CD14-positive monocyte (primary cell): ENCODE measurements around the gene MARS2. TPM values are rescaled to one million over a fixed set of nuclear protein-coding genes. Genes with fewer than 3 reads are reported as not detected.

Experiments used
- DNase-seq, 3 donors: peaks; one replicate each; pipeline ENCODE4 v3.0.0-alpha.2; 2011 to 2022
- H2AFZ ChIP-seq: 2 replicates; pipeline ENCODE4 v1.6.0; 2012; ENCODE audit warnings: mild to moderate bottlenecking, low read depth, low read length, inconsistent platforms; ENCODE audit not compliant: insufficient read depth, poor library complexity, severe bottlenecking
- H3K27ac ChIP-seq, 2 donors: 1 replicate in 1 of 2; 2 replicates in 1 of 2; pipeline ENCODE4 v1.5.1; 2012 to 2013; ENCODE audit warnings: low read length in 2 of 2, control low read depth in 1 of 2, inconsistent platforms in 1 of 2, low read depth in 1 of 2, mild to moderate bottlenecking in 1 of 2
- H3K27me3 ChIP-seq, 2 donors: one replicate each; pipeline versions ENCODE4 v1.6.0 to v1.6.1; 2011 to 2013; ENCODE audit warnings: low read length in 2 of 2; ENCODE audit not compliant: control insufficient read depth in 2 of 2, insufficient read depth in 2 of 2
- H3K36me3 ChIP-seq, 2 donors: replicated peaks in 1 of 2; 1 replicate in 1 of 2; 2 replicates in 1 of 2; pipeline versions ENCODE4 v1.5.1 to v1.6.1; 2012 to 2013; ENCODE audit warnings: low read length in 2 of 2, control low read depth in 1 of 2, inconsistent platforms in 1 of 2, mild to moderate bottlenecking in 1 of 2; ENCODE audit not compliant: insufficient read depth in 2 of 2, control insufficient read depth in 1 of 2
- H3K4me1 ChIP-seq, 2 donors: 1 replicate in 1 of 2; 2 replicates in 1 of 2; pipeline versions ENCODE4 v1.5.1 to v1.6.1; 2012 to 2013; ENCODE audit warnings: low read length in 2 of 2, control low read depth in 1 of 2, inconsistent platforms in 1 of 2, mild to moderate bottlenecking in 1 of 2, moderate library complexity in 1 of 2; ENCODE audit not compliant: insufficient read depth in 2 of 2, control insufficient read depth in 1 of 2
- H3K4me2 ChIP-seq: replicated peaks from 2 replicates; pipeline ENCODE3; 2012; ENCODE audit warnings: low read length, moderate library complexity, mild to moderate bottlenecking; ENCODE audit not compliant: poor library complexity, severe bottlenecking; ENCODE audit errors: extremely low read depth
- H3K4me3 ChIP-seq, 3 experiments: fragments of 200-600 bp in 1 of 3; sonication (generic) in 1 of 3; replicated peaks in 1 of 3; 1 replicate in 2 of 3; 2 replicates in 1 of 3; pipeline ENCODE4 v1.5.1; 2011 to 2013; ENCODE audit warnings: low read length in 3 of 3, mild to moderate bottlenecking in 3 of 3, control low read depth in 2 of 3, low read depth in 2 of 3, inconsistent platforms in 1 of 3, moderate library complexity in 1 of 3
- H3K79me2 ChIP-seq: 2 replicates; pipeline ENCODE4 v1.6.0; 2012; ENCODE audit warnings: mild to moderate bottlenecking, control low read depth, inconsistent platforms, low read length, moderate library complexity; ENCODE audit not compliant: insufficient read depth
- H3K9ac ChIP-seq: 2 replicates; pipeline ENCODE4 v1.6.0; 2017; ENCODE audit warnings: low read length, mild to moderate bottlenecking; ENCODE audit not compliant: insufficient read depth, poor library complexity, severe bottlenecking
- H3K9me3 ChIP-seq, 2 donors: replicated peaks in 1 of 2; 1 replicate in 1 of 2; 2 replicates in 1 of 2; pipeline versions ENCODE4 v1.5.1 to v1.6.1; 2012 to 2013; ENCODE audit warnings: low read length in 2 of 2, control low read depth in 1 of 2; ENCODE audit not compliant: control insufficient read depth in 1 of 2, insufficient read depth in 1 of 2
- H4K20me1 ChIP-seq: 2 replicates; pipeline ENCODE4 v1.6.0; 2012; ENCODE audit warnings: mild to moderate bottlenecking, low read length, control low read depth, moderate library complexity; ENCODE audit not compliant: insufficient read depth
- H3K27ac Mint-ChIP-seq, 7 donors: one replicate each; pipeline ENCODE4 v1.8.0; 2020; ENCODE audit warnings: mild to moderate bottlenecking in 7 of 7, mixed read lengths in 7 of 7, moderate library complexity in 6 of 7, inconsistent platforms in 2 of 7
- H3K27me3 Mint-ChIP-seq, 3 donors: one replicate each; pipeline ENCODE4 v1.8.0; 2021 to 2022; ENCODE audit warnings: low read depth in 3 of 3, mild to moderate bottlenecking in 3 of 3, mixed read lengths in 3 of 3, moderate library complexity in 3 of 3, inconsistent platforms in 1 of 3
- H3K36me3 Mint-ChIP-seq, 2 donors: one replicate each; pipeline ENCODE4 v1.8.0; 2020; ENCODE audit warnings: mixed read lengths in 2 of 2, inconsistent platforms in 1 of 2, mild to moderate bottlenecking in 1 of 2
- H3K4me1 Mint-ChIP-seq: one replicate; pipeline ENCODE4 v1.8.0; 2020; ENCODE audit warnings: mild to moderate bottlenecking, mixed read lengths
- H3K4me3 Mint-ChIP-seq, 2 donors: one replicate each; pipeline ENCODE4 v1.8.0; 2020; ENCODE audit warnings: mild to moderate bottlenecking in 2 of 2, mixed read lengths in 2 of 2, moderate library complexity in 1 of 2
- H3K9me3 Mint-ChIP-seq, 7 donors: one replicate each; pipeline ENCODE4 v1.8.0; 2020 to 2022; ENCODE audit warnings: mixed read lengths in 7 of 7, mild to moderate bottlenecking in 6 of 7, moderate library complexity in 6 of 7, inconsistent platforms in 2 of 7
- CTCF ChIP-seq: fragments of 200-600 bp; IDR thresholded peaks from one replicate; pipeline ENCODE4 v1.8.0; 2022; ENCODE audit warnings: antibody characterized with exemption, mild to moderate bottlenecking
- WGBS: methylation state at CpG from one replicate; pipeline ENCODE4 v1.1.5; 2013; ENCODE audit warnings: missing lambda C conversion rate; ENCODE audit not compliant: insufficient coverage; 5-methylcytosine and 5-hydroxymethylcytosine counted together
- intact Hi-C, 2 donors: fragments of 100-400 bp; cut with micrococcal nuclease; formaldehyde crosslinking; loops; one replicate each; pipeline versions ENCODE4 v1.15.0 to v1.15.1; 2023
- polyA plus RNA-seq, 3 donors: library from polyadenylated mRNA; depleted of rRNA in 1 of 3; unstranded in 2 of 3; stranded (reverse) in 1 of 3; fragments of 300-500 nt in 2 of 3; fragments of >200 nt in 1 of 3; fragmentation: Illumina TruSeq in 2 of 3; gene quantifications; 1 replicate in 2 of 3; 2 replicates in 1 of 3; pipeline ENCODE4 v1.2.3, GENCODE V29; 2012 to 2021

Gene MARS2
- polyA plus RNA-seq, 3 donors = 0.66 to 1.3 (median 0.93) TPM

DNA sequence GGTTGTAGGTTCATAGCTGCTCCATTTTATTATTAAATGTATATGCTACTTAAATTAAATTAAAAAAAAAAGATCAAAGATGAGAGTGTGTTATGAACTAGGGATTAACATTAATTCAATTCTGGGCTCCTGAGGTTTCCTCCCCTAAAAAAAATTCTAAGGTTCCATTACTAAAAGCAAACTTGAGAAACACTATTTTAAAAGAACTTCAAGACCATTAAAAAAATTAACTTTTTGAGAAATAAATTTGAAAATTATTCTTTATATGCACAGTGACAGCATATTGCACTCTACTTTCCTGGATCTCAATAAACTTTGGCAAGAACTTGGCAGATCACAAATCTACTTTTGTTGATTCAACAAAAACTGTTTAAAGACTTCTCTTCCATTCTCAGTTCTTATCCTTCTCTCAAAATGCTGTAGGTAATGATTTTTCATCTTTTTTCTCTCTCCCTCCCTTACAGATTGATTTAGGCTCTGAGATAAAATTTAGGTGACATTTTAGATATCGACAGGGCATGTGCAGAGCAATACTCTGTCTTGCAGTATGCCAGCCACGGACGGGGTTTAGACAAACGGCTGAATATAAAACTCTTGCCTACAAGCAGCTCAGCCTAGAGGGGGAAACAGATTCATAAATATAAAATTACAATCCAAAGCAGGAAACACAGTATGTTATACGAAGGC lies 592 bp upstream of the MARS2 start:
- WGBS = no CpG with 5 or more reads among the region's 5 CpGs

More for the DNA sequence above, 592 bp upstream of the MARS2 start:
- Mint-ChIP-seq H3K27ac (peak overlapping the region; percentile 25 to 89 (median 84)), H3K36me3 (peaks cover 3 to 4% of the 10 kb centered on the region in 2 donors), H3K4me1 (peaks cover 36% of the 10 kb centered on the region), H3K4me3 (peak overlapping the region; percentile 74 to 92), H3K9me3 (peaks cover 0 to 3% (median 0%) of the 10 kb centered on the region in 7 donors), H3K27me3 (peaks cover 2 to 7% (median 4%) of the 10 kb centered on the region in 3 donors)
- peak overlapping the region; percentile 60 for H3K9ac ChIP-seq
- peaks cover 24 to 31% of the 10 kb centered on the region in 2 donors for H3K4me1 ChIP-seq
- intact Hi-C loops = loop anchor here in 1 of 2 donors (10.0 kb wide), 3 partner anchors 80 to 250 kb away; partner anchors contain the start of genes BOLL, COQ10B and MOB4
- no peaks in the 10 kb centered on the region for H3K9me3 ChIP-seq
- H3K27me3 ChIP-seq = no peaks in the 10 kb centered on the region
- H3K4me3 ChIP-seq = peak overlapping the region; percentile 90 to 96 (median 95)
- peaks cover 33% of the 10 kb centered on the region for H3K79me2 ChIP-seq
- no peak for DNase-seq
- H4K20me1 ChIP-seq = peaks cover 3% of the 10 kb centered on the region
- peak overlapping the region; percentile 98 for H3K4me2 ChIP-seq
- no peaks in the 10 kb centered on the region for H3K36me3 ChIP-seq
- peak overlapping the region; percentile 99 for H2AFZ ChIP-seq
- TF ChIP-seq CTCF = no peak
- peak overlapping the region in 1 of 2 donors; percentile 78 for H3K27ac ChIP-seq
